T-helper 17 cell (primary cell): Measurements from ENCODE around the gene UCK2. TPM values are rescaled to one million over a fixed set of nuclear protein-coding genes. Genes with fewer than 3 reads are reported as not detected.

Source experiments
- total RNA-seq, 4 donors: library from RNA in 2 of 4; stranded (reverse) in 2 of 4; gene quantifications; one replicate each; pipeline ENCODE4 v1.2.3 and lab custom pipeline; 2022 to 2026

The UCK2 gene
- total RNA-seq, 2 donors from 2014 or later: 3.3 to 5.6 TPM

Other genes starting within 250 kb of the UCK2 start
- 10 to 100 TPM; 27.2 to 42.1 TPM for gene MGST3, start 196.4 kb upstream of the UCK2 start, total RNA-seq
- 10 to 100 TPM; 33.9 to 37.0 TPM for gene ALDH9A1, start 129.1 kb upstream of the UCK2 start, total RNA-seq
- 10 to 100 TPM; 33.4 to 37.8 TPM for gene TMCO1, start 58.7 kb upstream of the UCK2 start, total RNA-seq